GM18511 (cell line): Measurements from ENCODE around the gene RALGPS2.

Source experiments
- ATAC-seq: cut with Tn5 transposase; IDR thresholded peaks from one replicate; pipeline ENCODE4 v1.9.1; 2021; ENCODE audit warnings: mild to moderate bottlenecking, moderate library complexity; ENCODE audit not compliant: unreplicated experiment

RALGPS2 gene

DNA sequence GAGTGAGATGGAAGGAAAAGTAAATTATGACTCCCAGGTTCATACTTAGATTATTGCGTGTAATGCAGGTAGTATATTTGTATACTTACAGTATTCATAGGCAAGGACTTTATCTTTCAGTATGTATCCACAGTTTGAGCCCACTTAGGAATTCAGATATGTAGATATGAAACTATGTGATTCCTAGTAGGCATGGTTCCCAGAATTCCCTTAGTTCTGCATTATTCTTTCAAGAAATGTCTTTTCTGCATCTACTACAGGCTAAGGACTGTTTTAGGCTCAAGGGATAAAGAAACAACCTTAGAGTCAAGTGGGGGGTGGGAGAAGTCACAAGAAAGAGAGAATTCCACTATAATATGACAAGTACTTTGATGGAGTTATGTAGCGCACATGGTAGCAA lies 132.1 kb downstream of the RALGPS2 start:
- ATAC-seq = no peak

DNA sequence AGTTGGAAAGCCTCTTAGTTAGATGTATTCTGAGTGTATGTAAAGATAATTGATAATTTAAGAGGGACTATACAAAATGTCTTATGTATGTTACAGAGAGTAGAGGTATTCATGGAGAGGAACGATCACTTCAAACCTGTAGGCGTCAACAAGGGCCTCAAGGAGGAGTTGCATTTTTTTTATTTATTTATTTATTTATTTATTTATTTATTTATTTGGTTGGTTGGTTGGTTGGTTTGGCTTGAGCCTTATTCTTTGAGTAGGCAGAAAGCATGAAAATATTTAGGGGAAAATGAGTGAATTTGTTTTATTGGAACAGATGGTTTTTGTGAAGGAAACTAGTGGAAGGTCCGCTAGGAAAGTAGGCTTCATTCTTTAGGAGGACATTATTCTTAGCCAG lies 137.4 kb downstream of the RALGPS2 start:
- ATAC-seq = no peak

DNA sequence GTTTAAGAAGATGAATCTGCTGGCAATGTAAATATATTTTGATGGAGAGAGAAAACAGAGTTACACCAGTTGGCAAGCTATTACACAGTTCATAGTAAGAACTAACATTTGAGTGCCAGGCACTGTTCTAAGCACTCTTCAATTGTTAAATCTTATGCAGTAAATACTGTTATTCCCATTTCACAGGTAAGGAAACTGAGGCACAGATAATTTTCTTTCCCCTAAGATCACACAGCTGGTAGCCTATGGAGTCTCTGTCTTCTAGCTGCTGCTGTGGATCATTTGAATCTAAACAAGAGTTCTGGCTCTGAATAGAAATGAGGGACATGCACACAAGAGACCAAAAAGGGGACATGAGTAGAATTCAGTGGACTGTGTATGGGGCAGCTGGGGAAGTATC lies 137.8 kb downstream of the RALGPS2 start:
- no peak for ATAC-seq

DNA sequence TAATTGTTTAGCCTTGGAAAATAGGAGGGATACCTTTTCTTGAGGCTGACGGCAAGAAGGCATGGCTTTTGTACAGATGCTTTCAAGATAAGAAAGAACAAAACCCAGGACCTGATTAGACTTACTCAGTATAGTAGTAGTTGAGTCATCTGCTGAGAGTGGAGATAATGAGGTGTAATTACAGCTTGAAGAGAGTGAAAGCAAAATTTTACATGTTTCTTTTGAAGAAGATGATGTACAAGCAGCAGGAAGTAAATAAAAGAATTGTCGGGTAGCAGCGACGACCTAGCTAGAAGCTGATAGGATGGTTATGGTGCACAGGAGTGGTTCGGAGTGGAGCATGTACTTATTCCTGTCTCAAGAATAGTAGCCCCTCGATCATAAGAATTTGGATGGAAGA lies 139.3 kb downstream of the RALGPS2 start:
- ATAC-seq = no peak

DNA sequence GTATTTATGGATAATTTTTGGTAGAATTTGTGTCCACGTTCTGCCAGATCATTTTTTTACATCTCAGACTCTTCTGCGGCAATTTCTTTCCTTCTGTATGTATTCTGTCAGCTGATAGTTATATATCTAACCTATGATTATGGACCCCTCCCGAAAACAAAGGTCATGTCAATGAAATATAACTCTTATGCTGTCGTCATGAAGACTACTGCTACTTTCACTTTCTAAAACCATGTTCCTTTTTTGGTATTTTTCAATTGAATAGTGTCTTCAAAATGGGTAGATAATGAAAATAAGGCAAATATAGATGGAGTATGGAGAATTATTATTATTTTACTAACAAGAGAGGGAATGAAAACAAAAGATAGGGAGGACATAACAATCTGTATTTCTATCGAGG lies 142.6 kb downstream of the RALGPS2 start:
- ATAC-seq = no peak

DNA sequence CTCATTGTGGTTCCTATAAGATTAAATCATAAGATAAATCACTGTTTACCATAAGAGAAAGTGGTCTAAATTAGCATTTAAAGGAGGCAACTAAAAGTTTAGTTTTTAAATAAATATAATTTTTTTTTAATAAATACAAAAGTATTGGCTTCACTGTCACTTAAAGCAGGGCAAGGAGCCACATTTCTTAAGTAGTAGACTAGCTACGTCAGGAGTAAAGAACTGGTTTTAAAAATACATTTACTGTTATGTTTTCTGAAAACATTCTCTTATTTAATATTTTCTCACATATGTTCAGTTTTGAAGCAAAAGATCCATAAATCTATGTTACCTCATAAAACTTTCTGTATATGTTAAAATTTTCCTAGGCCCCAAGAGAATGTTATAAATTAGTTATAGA lies 143.7 kb downstream of the RALGPS2 start:
- ATAC-seq = no peak

DNA sequence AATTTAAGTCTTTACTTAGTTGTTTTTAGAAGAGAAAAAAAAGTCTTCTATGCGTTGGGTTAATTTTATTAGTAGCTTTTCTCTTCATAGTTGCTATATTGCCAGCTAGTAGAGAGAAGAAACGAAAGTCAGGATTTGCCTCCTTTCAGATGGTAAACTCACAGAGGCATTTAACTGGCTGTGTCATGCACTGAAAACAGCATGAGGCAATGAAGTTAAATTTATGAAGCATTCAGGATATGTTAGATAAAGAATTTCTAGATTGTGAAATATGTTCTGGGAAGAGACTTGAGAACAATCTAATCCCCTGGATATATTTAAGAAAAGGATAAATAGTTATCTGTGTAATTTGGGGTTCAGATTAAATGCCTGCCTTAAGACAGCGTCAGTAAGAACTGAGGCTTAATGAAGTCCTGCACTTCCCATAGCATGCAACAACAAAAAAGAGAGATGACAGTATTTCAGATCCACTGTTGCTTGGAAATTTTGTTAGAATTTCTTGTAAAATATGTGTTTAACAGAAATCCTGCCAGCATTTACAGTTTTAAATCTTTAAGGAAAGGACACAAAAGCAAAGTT lies 144.2 kb downstream of the RALGPS2 start:
- no peak for ATAC-seq

DNA sequence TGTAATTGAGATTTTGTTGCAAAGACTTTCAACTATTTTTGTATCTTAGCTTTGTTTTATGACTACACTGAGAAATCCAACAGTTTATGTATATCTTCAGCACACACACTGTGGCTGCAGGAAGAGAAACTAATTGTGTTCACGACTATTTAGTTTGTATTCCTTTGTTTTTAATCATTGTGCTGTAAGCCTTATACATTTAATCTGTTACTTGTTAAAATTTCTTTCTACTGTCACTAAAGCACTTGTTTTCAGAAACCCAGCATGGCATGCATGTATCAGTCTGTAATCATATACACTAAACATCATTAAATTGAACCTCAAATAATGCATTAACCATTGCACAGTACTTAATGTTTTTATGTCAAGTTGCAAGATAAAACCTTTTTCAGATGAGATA lies 145.2 kb downstream of the RALGPS2 start:
- ATAC-seq = no peak

DNA sequence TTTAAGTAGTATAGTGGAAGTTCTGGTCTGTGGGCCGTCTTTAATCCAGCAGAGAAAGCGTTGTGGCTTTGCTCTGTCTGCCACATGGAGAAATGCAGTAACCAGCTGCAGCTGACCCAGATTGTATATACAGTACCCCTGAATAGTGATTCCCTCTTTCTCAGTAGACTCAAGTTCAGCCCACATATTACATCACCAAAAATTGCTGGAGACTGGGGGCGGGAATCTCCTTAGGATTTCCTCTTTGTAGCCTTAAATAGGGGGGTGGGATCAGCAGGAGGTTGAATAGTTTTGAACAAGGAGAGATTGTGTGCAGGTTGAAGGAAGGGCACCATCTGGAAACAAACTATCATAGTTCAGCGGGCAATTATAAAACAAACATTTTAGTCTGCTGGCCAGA lies 145.9 kb downstream of the RALGPS2 start, which contains the start of gene ANGPTL1:
ANGPTL1 (minus strand) TSS at position 134 of the 400 bp plus-strand sequence. CDS start 5,301 bp downstream, outside the sequence.
- no peak for ATAC-seq

DNA sequence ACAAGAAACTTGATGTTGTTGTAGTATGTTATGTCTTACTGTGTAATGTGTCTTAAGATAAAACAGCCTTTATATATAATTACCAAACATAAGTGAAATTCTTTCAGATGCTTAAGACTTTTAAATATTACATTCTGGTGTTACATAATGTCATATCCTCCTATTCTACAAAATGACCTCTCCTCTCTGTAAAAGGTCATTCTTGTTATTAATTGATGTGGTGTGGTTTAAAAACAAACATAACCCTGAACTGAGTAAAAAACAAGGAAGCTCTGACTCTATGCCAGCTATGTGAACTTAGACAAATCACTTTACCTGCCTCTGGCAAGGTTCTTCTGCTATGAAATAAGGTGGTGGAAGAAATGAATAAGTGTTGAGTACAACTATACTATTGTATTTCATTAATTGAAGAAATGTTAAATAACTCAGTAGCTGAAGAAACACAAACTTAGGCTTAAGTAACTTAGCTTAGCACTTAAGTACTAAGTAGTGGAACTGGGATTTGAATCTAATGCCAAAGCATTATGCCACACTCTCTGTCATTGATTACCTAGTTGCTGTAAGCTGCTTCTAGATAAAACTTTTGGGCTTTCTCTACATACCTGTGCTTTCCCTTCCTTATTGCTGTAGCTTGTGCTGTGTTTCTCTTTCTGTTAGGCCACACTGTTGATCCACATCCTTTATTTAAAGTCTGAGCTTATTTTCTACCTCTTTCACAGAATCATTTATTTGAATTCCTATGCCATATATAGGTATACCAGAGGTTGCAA lies 146.7 kb downstream of the RALGPS2 start:
- ATAC-seq = no peak

DNA sequence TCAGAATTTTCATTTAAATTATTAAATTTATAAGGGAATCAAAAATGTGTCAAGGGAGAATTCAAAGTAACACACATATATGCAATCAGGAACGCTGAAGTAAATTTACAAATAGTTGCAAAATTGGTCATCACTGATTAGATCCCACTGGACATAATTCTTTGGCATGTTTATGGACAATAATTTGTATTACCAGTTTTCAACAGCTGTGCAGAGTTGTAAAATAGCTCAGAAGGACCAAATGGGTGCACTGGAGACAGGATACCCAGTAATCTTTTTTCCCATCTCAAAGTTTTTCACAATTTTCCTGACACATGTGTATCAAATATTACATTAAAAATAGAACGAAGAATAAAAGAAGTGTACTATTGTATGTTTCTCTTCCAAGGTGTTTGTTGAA lies 149.9 kb downstream of the RALGPS2 start:
- ATAC-seq = no peak

DNA sequence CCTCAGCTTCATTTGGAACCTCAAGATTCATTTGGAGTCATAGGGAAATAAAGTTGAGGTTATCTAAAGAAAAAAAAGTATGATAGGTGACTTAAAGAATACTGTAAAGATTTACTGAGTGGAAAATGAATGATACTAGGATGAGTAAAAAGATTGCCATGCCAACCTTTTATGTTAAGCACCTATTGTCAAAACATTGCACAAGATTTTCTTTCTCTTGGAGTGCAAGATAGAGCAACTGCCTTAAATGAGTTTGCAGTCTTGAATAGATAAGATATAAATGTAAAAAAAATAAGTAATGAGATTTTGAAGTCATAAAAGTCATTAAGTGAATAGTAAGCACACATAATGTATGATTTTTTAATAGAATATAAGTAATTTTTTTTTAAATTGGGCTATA lies 150.9 kb downstream of the RALGPS2 start:
- ATAC-seq = no peak

DNA sequence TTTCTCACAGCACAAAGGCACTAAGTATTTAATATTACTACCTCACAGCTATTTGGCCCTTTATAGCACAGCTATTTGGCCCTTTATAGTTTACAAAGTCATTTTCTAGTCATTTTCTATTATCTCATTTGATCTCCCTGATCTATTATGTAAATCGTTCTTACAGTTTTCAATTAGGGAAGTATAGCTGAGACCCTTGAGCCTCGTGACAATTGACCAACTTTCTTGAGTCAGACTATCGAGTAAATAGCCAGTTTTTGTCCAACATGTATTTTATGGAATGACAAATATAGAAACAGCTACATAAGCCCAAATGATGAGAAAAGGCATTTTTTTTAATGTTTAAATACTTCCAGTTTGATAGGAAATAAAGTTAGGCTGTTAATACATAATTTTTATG lies 152.9 kb downstream of the RALGPS2 start:
- no peak for ATAC-seq

DNA sequence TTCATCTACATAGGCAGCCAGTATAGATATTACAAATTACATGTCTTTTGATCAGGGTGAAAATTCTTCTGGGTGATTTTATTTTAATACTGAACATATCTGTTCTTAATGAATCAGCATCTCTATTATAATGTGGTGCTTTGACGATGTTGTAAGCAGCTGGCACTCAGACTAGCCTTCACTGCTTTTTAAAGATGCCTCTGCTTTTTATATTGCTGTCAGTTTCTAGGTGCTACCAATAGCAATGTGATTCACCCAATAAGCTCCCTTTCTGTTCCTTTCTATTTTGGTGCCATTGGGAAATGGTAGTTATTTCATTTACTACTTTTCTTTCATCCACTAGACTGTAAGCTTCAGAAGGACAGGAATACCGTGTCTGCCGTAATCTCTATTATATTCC lies 156.9 kb downstream of the RALGPS2 start:
- ATAC-seq = no peak

DNA sequence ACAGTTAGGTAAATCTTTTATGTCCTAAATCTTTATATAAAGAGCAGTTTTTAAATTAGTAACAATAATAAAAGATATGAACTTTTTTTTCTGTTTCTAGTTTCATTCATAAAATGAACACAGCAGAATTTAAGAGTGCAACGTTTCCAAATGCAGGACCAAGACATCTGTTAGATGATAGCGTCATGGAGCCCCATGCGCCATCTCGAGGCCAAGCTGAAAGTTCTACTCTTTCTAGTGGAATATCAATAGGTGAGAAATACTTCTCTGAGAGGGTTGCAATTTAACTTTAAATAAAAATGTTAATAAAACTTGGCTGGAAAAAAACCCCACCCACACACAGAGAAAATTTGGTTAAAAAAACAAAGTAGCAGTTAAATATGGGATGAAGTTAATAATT lies 160.8 kb downstream of the RALGPS2 start:
- no peak for ATAC-seq

DNA sequence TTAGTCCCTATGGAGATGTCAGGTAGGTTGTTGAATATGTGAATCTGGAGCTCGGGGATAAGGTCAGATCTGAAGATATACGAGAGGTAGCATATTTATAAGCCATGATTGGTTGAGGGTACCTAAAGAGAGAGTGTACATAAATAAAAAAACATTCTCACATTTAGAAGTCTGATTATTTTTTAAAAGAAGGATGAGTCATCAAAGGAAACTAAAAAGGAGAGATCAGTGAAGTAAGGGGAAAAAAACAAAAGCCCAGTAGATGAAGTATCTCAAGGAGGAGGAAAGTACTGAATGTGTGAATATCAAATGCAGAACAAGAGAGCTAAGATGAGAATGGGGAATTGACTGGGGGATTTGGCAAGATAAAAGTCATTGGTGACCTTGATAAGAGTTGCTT lies 161.5 kb downstream of the RALGPS2 start:
- ATAC-seq = no peak

DNA sequence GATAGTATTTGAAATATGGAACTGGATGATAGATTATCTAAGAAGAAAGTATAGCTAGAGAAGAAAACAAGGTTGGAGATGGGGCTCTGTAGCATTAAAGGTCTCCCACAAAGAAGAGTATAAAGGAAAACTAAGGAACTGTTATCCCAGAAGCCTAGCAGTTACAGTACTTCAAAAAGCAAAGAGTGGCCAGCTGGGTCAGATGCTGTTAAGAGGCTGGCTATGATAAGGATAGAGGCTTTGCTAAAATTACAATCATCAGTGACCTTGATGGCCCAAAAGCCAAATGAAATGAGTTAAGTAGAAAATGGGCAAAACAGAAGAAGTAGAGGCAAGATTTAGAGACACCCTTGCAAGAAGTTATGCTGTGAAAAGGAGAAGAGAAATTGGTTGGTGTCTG lies 170.9 kb downstream of the RALGPS2 start:
- ATAC-seq = no peak

DNA sequence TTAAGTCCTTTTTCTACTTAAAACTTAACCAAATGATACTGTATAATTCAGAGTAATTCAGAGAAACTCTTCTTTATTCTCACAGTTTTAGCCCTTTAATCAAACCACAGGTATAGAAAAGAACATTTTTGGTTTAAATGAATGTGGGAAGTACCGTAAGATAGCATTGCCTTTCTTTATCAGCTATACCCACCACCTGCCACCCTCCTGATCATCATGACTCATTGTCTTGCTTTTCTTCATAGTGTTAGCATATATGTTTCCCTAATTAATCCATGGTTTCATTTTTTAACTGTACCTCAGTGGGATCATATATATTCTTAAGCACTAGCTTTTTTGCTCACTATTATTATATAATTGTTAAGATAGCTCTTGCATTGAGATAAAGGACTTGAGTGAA lies 173.4 kb downstream of the RALGPS2 start:
- no peak for ATAC-seq

DNA sequence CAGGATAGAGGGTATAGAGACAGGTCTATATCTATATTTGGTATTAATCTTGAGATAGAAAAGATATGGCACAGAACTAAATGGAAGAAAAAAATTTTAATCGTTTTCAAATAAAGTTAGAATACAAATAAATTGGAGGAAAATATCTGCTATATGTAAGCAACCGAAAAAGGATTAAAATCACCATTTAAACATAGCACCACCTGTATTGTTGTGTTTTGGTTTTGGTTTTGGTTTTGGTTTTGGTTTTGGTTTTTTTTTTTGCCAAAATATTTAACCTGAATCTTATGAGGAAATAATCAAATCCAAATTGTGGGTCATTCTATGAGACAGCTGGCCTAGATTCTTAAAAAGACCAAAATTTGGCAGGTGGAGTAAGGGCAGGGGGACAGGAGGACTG lies 174.4 kb downstream of the RALGPS2 start:
- no peak for ATAC-seq

DNA sequence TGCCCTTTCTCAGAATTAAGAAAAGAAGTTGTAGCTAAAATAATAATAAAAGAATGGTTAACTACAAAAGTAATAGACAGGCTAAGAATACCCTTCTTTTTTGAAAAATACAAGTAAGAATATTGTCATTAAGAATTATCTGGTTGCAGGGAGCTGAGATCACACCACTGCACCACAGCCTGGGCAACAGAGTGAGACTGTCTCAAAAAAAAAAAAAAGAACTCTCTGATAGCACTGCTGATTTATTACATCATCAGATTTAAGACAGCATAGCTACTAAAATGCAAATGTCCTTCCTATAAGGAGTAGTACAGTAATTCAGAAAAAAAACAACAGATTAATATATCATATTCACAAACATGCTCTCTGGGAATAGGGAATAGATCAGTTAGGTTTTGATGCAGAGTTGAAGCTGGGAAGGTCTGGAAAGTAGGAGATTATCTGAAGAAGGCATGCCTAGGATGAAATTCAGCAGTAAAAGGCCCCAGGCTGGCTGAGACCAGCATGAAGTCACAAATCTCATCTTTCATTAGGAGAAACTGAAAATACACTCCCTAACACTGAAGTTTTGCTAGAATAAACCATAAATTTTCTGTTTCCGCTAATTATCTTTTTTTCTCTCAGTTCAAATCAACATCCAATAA lies 176.6 kb downstream of the RALGPS2 start:
- no peak for ATAC-seq

DNA sequence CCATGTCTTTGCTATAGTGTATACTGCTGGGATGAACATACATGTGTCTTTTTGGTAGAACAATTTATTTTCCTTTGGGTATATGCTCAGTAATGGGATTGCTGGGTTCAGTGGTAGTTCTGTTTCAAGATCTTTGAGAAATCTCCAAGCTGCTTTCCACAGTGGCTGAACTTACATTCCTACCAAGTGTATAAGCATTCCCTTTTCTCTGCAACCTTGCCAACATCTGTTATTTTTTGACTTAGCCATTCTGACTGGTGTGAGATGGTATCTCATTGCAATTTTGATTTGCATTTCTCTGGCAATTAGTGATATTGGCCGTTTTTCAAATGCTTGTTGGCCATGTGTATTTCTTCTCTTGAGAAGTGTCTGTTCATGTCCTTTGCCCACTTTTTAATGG lies 183.3 kb downstream of the RALGPS2 start:
- ATAC-seq = no peak

DNA sequence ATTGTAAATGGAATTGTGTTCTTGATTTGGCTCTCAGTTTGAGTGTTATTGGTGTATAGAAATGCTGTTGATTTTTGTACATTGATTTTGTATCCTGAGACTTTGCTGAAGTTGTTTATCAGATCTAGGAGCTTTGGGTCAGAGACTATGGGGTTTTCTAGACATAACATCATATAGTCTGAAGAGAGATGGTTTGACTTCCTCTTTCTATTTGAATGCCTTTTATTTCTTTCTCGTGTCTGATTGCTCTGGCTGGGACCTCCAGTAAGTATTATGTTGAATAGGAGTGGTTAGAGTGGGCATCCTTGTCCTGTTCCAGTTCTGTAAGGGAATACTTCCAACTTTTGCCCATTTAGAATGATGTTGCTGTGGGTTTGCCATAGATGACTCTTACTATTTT lies 185.0 kb downstream of the RALGPS2 start:
- ATAC-seq = no peak
